Eye (tissue), 1 donor: ENCODE data around the gene ILKAP.

Experiments
- DNase-seq: peaks from one replicate; pipeline ENCODE4 v3.0.0-alpha.2; 2015

Gene ILKAP

DNA sequence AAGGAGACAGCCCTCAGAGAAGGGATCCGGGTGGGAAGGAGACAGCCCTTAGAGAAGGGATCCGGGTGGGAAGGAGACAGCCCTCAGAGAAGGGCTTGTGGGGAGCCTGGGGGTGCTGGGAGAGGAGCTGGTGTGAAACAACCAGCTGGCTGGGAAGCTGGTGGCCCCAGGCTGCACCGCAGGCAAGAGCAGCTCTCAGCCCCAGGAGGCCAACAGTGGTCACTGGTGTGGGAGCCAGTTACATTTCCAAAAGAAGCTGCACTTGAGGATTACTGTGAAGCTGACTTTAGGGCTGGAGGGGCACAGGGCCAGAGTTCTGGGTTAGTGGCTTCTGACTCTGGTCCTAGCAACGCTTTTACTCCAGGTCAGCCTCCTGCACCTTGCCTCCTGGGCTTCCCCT, 33.1 kb upstream of the ILKAP start:
- DNase-seq, result no peak

DNA sequence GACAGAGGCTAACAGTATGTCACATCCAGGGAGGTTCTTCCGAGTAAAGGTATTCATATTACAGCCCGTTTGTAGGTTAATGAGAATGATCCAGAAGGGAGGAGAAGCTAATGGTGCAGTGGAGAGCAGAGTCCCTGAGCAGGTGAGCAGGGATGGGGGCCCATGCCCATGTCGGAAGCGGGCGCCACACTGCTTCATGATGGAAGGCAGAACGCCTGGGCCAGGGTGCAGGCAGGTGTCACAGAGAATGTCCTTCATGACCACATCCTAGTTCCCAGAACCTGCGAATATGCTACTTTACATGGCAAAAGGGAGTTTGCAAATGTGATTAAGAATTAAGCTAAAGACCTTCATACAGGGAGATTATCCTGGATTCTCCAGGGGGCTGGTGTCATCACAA, 32.4 kb upstream of the ILKAP start:
- no peak for DNase-seq

DNA sequence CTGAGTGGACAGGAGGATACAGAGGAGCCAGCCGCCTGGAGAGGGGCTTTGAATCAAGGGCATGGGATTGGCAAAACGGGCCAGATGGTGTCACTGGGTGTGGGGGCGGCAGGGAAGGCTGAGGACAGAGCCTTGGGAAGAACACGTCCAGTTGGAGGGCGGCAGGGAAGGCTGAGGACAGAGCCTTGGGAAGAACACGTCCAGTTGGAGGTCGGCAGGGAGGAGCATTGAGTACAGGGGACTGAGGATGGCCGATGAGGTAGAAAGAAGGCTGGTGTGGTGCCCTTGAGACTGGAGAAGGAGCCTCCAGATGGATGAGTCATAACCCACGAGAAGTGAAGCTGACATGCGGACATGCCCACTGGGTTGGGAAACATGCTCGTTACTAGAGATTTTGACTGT, 31.8 kb upstream of the ILKAP start:
- DNase-seq, result no peak

DNA sequence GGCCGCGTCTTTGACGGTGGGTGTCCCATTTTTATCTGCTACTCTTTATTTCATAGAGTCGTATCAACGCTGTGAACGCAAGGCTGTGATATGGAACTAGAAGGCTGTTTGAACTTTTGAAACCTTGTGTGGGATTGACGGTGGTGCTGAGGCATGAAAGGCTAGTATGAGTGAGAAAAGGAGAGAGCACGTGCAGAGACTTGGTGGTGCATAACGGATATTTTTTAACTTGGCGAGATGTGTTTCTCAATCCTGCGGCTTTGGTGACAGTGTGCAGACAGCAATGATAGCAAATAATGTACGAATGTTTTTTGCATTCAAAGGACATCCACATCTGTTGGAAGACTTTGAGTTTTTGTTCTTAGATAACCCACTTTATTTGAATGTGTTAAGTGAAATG, 30.1 kb upstream of the ILKAP start:
- DNase-seq, result no peak

DNA sequence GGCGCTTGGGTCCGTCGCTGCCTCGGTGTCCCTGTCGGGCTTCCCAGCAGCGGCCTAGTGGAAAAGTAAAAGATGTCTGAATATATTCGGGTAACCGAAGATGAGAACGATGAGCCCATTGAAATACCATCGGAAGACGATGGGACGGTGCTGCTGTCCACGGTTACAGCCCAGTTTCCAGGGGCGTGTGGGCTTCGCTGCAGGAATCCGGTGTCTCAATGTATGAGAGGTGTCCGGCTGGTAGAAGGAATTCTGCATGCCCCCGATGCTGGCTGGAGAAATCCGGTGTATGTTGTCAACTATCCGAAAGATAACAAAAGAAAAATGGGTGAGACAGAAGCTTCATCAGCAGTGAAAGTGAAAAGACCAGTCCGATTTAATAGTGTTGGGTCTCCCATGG, 28.3 kb upstream of the ILKAP start:
- no peak for DNase-seq

DNA sequence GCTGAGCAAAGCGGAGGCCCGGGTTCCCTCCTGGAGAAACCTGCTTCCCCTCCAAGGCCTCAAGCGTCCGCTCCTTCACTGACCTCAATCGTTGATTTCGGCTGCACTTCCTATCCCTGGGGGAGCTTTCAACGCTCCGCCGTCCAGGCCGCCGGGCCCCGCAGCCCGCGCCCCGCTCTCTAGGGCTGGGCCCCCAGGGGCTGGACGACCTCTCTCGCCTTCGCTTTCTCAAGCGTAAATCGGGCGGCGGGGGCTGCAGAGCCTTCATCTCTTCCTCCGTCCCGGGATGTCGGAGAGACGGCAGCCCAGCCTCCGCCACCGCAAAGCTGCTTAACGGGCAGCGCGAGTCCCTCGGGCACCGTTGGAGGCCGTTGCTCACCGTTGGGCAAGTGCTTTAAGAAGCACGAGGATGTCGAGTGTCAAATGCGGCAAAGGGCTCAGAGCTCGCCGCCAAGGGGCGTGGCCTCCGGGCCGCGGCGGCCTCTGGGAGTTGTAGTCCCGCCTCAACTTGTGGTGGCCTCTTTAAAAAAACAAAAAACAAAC, 27.8 kb upstream of the ILKAP start:
- peak; percentile 89 for DNase-seq

DNA sequence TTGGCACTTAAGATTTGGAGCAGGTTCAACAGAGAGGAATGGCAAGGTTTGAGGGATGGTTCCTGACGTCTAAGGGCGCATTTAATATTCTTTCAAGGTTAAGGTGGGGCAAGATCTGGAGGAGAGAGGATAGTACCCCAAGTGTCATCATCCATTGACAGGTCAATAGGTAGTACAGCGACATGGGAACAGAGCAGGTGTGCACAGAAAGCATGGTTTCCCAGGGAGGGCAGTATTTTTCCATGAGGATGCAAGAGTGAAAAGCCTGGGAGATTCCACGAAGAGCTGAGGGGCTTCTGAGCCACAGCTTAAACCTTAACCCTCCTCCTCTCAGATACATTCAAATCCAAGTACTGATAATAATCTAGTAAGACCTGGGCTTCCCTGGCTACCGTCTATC, 27.2 kb upstream of the ILKAP start:
- no peak for DNase-seq

DNA sequence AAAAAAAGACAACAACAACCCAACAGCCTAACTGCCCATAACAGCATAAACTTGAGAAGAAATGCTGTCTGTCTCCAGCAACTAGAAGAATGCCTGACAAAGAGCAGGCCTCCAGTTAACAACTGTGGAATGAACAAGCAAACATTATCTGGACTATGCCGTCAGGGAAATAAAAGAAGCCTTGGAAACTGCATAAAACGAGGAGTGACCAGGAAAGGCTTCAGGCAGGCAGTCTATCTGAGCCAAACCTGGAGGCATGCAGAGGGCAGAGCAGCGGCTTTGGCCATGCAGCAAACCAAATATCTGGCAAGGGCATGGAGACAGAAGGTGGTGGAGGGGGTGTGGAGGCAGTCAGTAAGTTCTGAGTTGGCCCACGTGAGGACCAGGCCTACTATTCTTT, 25.2 kb upstream of the ILKAP start:
- no peak for DNase-seq

DNA sequence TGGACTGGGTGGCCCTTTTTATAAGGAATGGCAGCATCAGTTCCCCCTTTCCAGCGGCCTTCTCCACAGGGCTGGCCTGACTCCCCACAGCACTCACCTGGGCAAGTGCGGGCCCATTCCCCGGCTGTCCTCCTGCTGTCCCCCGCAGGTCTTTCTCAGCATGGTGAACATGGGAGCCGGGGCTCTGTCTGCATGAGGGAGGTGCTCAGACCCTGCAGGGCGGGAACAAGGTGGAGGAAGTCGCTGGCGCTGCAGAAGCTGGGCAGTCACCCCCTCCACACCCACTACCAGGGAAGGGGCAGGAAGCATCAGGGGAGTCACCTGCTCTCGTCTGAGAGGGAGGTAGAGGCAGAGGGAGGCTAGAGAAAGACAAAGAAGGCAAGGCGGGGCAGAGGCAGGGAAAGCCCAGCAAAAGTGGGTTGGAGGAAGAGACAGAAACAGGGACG, 24.1 kb upstream of the ILKAP start:
- DNase-seq, result no peak

DNA sequence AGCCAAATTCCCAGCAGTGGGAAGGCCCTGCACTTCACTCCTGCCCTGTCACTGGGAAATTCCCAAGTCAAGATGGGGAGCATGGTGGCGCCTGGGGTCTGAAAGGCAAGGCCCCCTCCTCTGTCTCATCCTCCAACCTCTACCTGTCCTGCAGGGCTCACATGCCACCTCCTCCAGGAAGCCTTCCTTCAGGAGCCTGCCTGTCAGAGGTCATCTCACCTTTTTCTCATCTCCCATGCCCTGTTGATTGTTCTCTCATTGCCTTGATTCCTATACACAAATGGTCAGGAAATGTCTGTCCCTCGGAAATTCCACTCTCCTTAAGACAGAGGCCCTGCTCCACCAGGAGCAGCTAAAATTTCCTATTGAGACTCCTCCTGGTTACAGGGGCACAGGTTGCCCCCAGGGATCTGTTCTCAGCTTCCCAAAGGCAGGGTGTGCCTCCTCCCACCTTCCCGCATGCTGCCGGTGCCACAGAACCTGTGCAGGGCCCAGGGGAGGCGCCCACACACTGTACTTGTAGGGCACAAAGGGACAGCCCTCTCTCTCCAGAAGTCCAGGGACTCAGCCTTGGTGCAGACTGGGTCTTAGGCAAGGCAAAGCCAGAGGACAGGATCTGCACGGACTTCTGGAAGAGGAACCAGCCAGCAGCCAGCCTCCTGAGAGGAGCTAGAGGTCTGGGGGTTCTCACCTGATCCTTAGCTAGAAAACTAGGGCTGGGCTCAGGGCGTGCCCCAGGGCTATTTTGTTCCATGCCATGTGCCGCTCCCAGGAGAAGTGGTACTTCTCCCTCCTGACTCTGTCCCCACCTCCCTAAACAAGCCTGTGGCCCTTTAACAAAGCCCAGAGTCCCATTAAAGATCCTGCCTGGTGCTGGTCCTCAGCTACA, 23.4 kb upstream of the ILKAP start:
- DNase-seq, result no peak

DNA sequence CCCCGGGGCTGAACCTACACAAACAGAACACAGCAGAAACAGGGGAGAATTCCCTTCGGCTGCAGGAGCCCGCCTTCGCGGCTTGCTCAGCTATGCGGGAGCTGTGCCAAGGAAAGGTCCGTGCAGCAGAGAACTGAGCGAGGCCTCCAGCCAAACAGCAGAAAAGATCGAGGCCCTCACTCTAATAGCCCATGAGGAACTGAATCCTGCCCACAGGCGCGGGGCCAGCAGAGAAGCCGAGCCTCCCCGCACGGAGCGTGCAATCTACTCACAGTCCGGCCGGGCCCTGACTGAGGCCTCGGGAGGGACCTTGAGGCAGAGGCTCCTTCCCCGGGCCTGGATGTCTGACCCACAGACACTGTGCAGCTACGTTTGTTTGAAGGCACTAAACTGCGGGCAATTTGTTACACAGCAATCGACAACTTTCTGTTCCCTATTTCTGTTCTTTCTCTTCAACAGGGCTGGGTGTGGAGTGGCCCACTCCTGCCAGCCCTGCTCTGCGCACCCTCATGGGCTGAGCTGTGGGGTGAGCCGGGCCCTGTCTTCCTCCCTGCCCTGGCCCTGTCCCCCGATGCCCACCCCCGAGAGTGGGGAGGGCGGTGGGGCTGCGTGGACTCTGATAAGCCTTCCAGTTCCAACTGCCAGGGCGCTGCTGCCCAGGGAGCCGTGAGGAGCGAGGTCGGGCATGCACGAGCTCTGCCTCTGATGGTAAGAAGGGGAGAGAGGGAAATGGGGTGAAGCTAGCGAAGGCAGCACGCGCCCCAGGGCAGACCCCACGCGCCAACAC, 22.6 kb upstream of the ILKAP start:
- peak; percentile 19 for DNase-seq

DNA sequence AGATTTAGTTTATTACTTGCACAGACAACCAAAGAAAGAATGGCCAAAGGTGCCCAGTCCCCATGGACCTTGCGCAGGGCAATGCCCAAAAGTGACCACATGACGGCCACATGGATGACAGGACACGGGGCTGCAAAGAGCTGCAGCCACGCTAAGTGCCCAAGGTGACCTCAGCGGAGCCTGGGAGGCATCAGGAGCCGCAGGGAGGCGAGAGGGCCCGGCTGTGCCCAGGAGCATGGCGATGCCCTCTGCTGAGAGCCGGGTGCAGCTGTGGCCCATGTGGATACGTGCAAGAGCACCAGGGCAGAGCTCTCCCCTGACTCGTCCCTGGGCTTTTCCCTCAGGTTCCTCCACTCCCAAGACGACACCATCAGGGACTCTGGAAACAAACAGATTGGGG, 21.6 kb upstream of the ILKAP start:
- no peak for DNase-seq

DNA sequence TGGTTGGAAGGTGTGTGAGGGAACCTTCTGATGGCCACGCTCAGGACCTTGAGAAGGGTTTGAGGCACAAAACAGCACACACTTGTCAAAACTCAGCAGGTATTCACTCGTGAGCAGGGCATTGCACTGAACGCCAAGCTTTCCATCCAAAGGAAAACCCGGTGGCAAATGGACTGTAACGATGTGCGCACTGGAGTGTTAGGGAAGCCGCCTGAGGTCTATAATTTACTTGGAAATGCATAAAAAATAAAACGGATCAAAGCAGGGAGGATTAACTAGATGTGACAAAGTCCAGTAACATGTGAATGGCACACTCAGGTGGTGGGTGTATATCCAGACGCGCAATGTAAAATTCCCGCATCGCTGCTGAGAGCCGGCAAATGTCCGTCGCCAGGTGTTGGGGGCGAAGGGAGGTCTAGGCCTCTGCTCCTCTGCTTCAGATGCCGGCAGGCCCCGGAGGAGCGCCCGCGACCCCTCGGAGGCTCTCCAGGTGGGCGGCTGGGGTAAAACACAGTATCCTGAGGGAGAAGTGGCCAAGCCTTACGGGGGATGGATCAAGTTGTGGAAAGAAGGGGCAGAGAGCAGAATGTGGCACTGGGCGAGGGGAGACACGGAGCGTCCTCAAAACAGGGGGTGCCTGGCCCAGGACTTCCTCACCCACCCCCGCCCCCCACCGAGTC, 21.0 kb upstream of the ILKAP start:
- no peak for DNase-seq

DNA sequence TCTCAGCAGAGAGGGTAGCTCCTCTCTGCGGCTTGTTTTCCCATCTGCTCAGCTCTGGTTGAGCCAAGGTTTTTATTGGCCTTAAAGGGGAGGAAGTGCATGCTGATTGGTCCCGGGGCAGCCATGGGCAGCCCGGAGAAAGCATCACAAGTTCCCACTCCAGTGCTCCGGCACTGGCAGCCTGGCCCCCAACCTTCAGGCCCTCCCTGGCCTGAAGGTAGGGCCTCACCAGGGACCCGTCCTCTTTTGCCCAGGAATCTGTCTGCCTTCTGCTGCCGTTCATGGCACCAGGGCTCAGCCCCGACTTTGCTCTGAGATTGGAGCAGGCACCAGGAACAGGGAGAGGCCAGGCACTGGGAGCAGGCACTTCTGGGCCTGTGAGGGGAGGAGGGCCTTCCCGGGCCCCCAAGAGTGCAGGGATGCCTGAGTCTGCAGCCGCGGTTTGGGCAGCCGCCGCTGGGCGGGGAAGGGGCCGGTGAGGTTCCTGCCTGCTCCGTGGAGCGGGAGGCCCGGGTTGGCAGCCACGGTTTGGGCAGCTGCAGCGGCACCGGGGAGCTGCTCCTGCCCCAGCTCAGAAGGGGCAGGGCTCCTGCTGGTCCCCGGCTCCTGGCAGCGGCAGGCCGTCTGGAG, 17.5 kb upstream of the ILKAP start:
- DNase-seq, result no peak

DNA sequence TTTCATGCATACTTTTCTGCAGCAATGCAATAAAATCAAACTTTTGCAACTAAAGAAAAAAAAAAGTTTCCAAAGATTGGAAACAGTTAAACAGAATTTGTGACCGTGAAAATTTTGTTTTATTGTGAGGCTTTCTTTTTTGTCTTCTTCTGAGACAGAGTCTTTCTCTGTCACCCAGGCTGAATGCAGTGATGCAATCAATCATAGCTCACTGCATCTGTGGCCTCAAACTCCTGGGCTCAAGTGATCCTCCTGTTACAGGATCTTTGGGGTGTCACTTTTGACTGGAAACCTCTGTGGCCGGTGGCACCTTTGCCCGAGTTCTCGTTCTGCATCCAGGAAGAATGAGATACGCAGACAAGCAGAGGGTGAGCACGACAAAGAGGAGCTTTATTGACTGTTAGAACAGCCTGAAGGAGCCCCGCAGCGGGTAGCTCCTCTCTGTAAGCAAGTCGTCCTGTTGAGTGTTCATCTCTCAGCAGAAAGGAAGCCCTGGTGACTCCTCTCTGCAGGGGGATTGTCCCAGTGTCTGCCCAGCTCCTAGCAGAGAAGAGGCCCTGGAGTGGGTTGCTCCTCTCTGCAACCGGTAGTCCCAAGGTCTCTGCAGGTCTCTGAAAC, 16.9 kb upstream of the ILKAP start:
- DNase-seq, result no peak

DNA sequence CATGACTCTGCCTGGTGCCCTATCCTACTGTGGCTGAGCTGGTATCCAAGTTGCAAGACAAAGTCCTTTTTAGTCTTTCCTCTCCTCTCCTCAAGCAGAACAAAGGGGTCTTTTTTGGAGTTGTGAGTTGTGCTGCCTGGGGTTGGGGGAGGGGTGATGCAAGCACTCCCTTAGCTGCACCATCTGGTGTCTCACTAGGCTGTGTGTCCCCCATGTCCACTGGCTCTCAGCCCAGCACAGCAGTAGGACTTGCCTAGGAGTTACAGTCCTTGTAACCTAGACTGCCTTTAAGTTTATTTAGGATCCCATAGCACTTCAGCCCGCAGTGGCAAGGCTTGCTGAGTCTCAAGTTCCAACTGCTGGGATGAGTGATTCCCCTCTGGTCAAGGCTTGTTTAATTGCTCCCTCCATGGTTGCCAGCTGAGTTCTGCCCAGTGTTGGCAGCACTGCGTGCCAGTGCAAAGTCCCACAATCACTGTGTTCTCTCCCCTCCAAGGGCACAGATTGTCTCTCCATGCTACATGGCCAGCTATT, 13.2 kb upstream of the ILKAP start:
- DNase-seq, result peak; percentile 44

DNA sequence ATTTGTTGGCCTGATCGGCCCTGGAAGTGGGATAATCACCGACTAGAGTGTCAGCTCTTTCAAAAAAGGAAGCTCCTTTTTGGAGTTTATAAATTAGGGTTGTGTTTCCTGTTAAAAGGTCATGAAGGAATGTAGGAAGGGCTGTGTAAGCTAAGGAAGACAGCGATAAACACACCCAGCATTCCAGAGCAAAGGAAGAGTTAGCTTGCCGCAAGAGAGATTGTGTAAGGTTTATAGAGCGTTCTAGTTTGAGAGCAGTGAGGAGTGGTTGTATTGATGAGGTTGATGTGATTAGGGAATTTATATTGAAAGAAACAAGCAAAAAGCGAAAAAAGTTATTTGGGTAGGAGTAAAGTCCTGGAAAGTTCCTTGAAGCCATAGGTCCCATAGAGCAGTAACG, 3.5 kb upstream of the ILKAP start:
- DNase-seq, result no peak

DNA sequence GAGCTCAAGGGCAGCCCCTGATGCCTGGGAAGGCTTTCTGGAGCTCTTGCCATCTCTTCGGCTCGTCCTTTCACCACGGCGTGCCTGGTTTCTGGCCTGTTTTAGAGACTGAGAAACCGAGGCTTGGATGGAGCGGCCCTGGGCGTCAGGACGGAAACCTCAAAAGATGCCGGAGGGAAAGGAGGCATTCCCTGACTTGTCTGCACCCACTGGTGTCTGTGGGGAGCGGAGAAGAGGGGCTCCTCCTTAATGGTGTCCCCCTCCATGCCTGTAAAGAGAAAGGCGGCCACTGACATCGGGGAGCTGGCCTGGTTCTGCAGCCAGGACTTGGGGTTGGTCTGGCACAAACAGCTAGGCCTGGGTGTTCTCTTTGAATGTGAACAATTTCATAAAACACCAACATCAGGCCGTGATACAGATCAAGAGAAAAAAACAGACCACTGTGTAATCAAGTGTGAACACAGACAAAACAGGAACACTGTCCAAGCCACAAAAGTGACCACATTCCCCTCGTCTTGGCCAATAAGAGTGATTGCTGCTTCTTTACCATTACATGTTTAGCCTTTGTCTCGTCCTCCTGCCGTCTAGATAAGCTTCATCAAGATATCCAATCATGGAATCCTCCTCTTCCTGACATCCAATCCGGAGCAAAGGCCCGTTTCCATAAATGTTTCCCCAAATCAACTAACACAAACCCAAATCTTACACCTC, 633 bp upstream of the ILKAP start:
- no peak for DNase-seq

DNA sequence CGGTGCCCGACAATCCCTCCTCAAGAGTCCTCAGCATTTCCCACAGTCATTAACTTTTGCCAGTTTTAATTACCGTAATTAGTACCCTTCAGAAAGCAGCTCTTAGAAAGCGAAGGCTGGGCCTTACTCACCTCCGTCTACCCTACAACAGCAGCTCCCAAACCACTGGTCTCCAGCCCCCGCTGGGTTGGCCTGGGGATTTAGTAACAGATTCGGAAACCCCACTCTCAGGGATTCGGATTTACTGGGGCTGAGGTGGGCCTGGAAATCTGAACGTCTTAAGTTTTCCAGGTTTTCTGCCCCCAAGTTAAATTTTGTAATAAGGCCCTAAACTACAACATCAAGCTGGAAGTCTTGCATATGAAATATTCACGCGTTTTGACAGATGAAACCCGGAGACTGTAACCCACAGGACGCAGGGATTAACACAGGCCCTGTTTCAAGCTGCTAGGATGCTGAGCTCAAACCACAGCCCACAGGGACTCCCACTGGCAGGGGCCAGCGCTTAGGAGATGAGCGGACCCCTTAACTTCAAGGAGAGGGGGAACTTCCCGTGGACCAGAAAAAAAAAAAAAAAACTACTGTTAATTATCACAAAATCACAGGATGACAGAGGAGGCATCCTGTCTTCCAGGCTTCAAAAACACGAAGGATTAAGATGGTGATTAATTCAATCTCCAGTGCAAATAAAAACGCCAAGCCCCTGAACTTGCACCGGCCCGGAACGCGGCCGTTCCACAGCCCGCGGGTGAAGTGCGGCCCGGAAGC, 985 bp downstream of the ILKAP start:
- DNase-seq, result peak; percentile 57

DNA sequence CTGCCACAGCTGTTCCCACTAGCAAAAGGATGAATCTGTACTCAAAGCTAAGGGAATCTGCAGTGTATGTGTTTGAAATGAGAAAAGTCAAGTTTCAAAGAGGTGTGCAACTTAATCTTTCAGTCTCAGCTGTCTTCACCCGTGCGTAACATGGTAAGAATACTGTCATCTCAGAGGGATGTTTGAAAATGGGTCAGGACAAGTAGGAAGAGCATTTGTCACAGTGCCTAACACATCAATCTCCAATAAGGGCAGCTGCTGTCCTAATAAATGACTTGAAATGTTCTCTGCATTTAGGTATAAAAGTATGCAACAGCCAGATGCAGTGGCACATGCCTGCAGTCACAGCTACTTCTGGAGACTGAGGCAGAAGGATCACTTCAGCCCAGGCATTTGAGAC, 13.1 kb downstream of the ILKAP start:
- DNase-seq, result no peak
